ENCODE results near the gene TIMP1.
"Not testable (repeated sequence)": the region's sequence is repeated elsewhere in the genome, so short reads cannot be mapped to it uniquely, and the experiment has no call there.

TIMP1 gene

DNA sequence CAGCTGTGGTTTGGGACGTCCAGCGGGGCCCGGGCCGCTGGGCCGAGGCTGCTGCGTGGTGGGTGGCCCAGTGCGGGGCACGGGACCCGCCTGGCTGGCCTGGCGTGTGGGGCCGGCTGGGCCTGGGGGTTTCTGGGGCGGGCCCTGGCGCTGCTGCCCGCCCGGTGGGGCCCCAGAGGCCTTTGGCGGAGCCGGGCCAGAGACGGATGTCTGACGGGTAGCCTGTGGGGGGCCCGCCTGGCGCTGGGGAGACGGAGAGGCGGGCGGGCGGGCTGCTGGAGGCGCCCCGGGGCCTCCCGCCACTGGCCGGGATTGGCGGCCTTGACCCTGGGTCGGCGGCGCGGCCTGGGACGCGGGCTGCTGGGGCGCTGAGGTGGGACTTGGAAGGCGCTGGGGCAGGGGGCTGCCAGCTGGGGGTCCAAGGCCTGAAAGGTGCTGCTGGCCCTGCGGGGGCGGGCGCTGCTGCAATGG is 8.1 kb upstream of the TIMP1 start:
- FAIRE-seq, result no peak

DNA sequence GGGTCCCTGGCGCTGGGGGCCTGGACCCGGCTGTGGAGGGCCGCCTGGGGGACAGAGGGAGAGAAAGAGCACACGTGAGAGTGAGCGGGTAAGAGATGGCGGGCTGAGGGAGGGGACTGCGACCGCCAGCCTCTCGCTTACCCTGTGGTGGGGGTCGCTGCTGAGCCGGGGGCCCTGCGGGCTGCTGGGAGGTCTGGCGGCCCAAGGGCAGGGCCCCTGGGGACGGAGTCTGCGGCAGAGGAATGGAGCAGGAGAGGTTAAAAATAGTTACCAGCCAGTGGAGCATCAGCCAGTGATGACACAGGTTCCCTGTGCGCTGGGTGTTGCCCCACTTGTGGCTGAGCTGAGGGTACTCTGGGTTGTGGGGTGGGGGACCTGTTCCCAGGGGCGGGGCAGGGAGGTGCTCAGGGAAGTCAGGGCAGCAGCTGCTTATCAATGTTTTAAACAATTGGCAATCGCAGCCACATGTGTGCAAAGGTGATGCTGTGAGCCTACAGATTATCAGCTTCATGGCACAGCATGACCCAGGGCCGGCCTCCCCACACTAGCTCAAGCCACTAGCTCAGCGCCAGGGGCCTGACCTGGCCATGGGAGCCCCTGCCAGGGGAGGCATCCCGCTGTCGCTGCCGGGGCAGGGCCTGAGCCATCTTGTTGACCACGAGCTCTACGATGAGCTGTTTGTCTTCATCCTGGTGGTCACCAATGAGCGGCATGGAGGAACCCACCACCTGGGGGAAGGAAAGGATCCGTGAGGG is 7.5 kb upstream of the TIMP1 start:
- no peak for FAIRE-seq

DNA sequence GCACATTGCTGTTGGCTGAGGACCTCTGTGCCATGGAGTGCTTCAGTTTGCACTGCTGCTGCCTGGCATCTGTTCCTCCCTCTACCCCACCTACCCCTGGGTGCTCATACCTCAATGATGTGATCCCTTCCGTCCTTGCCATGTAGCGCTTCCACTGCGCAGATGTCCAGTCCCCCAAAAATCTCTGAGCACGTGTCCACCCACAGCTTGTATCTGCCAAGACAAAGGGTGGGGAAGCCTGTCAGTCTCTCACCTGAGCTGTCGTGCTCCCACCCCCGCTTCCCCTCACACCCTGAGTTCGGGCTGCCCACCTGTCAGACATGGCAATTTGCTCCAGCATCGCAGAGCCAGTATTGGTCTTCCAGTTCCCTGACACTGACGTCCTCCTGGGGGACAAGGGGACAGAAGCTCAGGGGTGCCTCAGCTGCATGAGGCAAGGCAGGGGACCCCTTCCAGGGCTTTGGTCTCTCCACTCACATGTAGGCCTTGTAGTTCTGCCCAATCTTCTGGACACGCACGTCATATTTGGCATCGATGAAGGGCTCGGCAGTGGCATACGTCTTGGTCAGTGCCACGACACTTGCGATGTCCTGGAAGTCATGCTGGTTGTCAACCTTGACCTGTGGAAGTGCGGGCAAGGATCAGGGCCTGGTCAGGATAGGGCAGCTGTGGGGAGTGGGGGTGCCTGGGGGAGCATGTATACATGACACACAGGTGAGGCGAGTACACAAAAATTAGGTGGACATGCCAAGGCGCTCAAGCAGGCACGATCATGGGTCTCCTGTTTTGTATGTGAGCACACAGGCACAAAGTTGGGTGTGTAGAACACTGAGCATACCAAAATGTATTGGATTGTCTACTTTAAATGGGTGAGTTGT is 6.0 kb upstream of the TIMP1 start:
- no peak for FAIRE-seq

DNA sequence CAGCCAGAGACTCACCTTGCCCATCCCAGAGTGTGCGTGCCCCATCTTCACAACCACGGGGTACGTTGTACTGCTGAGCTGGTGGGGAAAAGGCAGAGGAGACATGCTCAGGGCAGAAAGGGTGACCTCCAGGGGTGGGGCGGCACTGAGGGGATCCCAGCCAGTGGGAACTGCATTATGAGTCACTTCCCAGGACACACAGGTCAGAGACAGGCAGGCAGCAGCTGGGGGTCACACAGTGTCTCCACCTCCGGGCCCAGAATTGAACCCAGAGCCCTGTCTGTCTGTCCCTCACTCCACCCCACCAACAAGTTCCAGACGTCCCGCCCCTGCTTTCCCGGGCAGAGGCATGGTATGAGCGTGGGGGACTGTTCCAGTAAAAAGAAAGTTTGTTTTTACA is 4.8 kb upstream of the TIMP1 start:
- FAIRE-seq, result no peak

GRCh38 chrX:47577901-47578300 is 4.3 kb upstream of the TIMP1 start:
- FAIRE-seq, result no peak

DNA sequence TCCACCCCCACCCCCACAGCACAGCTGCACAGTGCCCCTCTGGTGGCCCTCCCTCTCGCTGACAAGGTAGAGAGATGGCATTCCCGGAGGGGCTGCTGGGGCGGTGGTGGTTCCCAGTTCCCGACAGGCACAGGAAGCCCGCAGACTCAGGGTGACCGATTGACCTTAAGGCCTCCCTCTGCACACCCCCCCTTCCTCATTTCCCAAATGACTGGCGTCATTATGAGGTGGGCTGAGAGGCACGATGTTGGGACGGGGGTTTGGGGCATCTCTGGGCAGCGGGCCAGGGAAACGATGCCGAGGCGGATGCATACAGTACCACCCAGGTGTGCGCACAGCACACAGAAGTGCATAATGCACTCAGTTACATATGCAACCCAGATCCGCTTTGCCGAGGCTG is 3.5 kb upstream of the TIMP1 start:
- no peak for FAIRE-seq

DNA sequence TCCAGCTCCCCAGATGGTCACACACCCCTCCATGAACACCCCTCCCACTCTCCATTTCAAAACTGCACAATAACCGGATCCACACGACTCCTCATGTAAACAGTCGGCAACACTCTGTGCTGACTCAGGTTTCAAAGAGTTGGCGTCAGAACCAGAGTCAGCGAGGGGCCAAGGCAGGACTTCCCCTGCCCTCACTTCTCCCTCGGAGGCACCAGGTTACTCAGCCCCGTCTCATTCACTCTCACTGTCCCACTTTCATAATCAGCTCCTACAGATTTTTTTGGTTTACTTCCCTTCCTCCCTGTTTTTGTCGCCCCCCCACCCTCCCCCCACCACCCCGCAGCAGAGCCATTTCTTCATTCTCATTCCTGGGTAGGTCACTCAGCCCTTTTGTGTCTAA is 2.7 kb upstream of the TIMP1 start:
- FAIRE-seq, result no peak

DNA sequence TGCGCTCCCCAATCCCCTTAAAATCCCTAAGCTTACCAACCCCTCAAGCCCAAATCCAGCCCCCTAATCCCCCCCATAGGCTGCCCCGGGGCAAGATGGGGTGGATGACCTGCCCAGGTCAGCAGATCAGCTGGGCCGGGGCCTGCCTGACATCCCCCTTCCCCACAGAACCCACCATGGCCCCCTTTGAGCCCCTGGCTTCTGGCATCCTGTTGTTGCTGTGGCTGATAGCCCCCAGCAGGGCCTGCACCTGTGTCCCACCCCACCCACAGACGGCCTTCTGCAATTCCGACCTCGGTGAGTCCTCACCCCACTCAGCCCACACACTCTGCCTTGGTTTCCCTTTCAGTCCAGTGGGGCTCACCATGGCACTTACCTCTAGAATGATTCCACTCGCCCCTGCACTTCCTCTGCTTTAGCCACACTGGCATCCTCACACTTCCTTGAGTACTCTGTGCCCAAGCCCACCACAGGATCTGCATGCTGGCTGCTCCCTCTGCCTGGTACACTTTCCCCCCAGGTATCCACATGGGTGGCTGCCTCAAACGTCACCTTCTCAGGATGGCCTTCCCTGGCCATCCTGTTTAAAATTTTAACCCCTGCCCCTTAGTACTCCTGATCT is 1.1 kb downstream of the TIMP1 start:
- FAIRE-seq, result no peak

GRCh38 chrX:47584714-47585113 is 2.5 kb downstream of the TIMP1 start:
- FAIRE-seq, result no peak

- no peak for FAIRE-seq
These were observed 3.0 kb downstream of the TIMP1 start for GRCh38 chrX:47585273-47585672.

GRCh38 chrX:47586043-47586787 is 4.0 kb downstream of the TIMP1 start:
- no peak for FAIRE-seq

DNA sequence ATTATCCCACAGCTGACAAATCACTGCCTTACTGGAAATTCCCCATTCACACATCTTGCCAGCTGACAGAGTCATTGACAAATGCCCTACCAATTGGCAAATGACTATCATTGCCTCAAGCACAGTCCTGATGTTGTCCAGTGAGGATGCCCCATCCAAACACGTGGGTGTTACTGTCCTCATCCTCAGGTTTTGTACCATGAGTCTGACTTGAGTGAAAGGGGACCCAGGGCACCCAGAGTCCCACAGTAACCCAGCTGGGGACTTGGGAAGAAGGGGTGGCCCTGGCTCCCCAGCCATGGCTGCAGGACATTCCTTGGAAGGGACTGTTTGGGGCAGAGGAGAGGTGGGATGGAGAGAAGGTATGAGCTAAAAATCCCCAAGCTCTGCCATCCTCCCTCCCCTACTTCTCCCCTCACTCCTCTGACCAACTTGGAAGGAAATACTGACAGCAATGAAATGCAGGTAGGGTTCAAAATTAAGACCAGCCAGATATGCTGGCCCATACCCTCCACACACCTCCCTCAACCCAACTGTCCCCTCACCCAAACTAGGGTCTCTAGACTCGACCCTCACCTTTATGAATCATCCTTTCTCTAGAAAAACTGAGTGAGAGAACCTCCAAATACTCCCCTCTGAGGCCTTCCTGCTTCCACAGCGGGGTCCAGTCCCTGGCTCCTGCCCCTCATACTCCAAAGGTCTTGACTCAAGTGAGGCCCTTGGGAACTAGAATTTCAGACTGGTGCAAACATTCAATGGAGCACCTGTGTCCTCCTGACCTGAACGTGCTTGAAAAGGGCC is 5.1 kb downstream of the TIMP1 start:
- no peak for FAIRE-seq

- FAIRE-seq, result no peak
These were observed 5.9 kb downstream of the TIMP1 start for GRCh38 chrX:47587906-47588735.

DNA sequence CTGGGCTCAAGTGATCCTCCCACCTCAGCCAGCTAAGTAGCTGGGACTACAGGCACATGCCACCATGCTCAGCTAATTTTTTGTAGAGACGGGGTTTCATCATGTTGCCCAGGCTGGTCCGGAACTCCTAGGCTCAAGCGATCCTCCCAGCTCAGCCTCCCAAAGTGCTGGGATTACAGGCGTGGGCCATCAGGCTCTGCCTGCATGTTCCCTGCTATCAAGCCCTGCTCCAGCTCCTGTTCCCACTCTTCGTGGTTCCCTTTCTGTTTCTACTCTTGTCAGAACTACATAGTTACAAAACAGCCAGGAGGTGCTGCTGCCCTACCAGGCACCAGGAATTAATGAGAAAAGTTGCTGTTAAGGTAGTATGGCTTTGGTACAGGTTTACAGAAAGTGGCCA is 8.7 kb downstream of the TIMP1 start:
- FAIRE-seq, result no peak

DNA sequence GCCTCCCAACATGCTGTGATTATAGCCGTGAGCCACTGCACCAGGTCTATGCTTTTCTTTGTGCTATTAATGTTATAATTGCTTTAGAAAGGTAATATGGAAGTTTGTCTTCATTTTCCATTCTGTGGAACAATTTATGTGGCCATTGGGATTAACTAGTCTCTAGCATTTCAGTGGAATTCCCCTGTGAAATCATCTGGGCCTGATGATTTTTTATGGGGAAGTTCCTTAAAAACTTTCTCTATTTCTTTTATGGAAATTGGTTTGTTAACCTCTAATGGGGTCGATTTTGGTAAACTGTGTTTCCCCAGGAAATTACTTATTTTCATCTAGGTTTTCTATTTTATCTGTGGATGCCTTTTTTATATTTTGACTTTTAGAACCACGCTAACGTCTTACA is 11.3 kb downstream of the TIMP1 start:
- FAIRE-seq, result no peak

GRCh38 chrX:47595716-47596251 is 13.5 kb downstream of the TIMP1 start:
- FAIRE-seq, result no peak

DNA sequence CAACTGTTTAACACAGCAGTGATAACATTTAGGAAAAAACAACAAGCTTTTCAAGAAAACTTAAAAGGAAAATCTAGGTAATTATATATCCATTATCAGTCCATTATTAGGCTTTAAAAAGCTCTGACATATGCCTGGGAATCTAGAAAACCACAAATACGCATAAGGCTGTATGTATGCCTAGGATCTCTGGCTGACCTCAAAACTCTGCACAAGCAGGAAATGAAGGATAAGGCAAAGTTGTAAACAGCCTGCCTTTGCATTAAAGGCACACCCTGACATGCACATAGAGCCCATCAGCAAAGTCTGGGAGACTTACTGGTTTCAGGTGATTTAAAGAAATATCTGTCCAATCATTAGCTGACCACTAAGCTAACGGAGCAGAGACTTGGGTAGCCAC is 14.0 kb downstream of the TIMP1 start:
- no peak for FAIRE-seq

- no peak for FAIRE-seq
These were observed 15.0 kb downstream of the TIMP1 start for GRCh38 chrX:47597222-47597621.

DNA sequence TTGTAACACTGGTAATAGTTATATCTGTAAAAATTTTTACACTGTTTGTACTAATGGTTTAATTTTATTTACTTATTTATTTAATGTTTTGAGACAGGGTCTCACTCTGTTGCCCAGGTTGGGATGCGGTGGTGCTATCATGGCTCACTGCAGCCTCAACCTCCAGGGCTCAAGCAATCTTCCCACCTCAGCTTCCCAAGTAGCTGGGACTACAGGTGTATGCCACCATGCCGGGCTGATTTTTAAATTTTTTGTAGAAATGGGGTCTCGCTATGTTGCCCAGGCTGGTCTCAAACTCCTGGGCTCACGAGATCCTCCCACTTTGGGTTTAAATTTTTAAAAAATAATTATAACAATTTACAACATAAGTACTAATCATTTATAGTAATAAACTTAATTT is 20.9 kb downstream of the TIMP1 start:
- not testable (repeated sequence) for FAIRE-seq

- FAIRE-seq, result no peak
These were observed 22.8 kb downstream of the TIMP1 start for GRCh38 chrX:47605024-47605423.

DNA sequence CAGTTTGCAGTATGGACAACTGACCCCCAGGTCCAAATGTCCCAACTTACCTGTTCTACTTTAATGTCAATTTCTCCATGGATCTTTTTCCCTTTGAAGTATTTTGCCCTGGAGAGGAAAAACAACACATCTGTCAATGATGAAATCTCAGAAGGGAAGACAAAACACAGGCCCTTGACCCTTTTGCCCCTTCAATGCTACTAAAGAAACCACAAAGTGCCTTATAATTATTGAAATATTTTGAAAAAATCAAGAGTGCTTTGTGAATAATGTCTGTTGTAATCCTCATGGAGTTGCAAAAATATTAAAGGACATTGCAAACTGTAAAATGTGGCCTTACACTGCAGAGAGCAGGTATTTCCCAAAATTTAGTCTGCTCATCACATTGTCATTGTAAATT is 24.9 kb downstream of the TIMP1 start:
- no peak for FAIRE-seq
